Prostate gland (tissue), 2 donors: ENCODE measurements around the gene CLN5.

Experiments used
- POLR2A ChIP-seq: fragments of 450-650 bp; IDR thresholded peaks from one replicate; pipeline ENCODE4 v1.6.1; 2016; ENCODE audit warnings: antibody characterized with exemption, mild to moderate bottlenecking
- POLR2AphosphoS5 ChIP-seq: sonication (generic); formaldehyde crosslinking; IDR thresholded peaks from one replicate; pipeline ENCODE4 v1.6.1; 2017; ENCODE audit warnings: antibody characterized with exemption
- TF ChIP-seq, protein P1 (sequence below), 4 experiments: fragments of 200-600 bp in 2 of 4; fragments of 450-650 bp in 2 of 4; sonication (generic) in 2 of 4; IDR thresholded peaks; 1 replicate in 3 of 4; 2 replicates in 1 of 4; pipeline ENCODE4 v1.5.1; 2016 to 2019; ENCODE audit warnings: antibody characterized with exemption in 4 of 4, mild to moderate bottlenecking in 2 of 4, moderate library complexity in 2 of 4

DNA sequence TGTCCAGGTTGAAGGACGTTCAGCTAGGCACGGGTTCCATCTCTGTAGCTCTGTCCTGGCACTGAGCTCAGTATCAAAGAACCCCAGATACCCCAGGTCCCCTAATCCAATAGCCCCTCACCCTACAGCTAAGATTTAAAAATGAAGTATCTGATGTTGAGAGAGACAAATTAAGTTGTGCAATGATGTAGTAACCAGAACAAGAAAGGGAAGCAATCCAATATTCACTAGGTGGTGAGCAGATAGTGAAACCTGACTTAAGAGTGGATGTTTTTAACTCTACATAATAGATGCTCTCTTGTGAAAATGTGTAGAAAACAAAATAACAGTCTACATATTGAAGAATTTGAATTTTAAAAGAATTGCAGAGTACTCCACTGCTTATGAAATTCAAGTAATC lies 41.8 kb upstream of the CLN5 start:
- TF ChIP-seq POLR2A (no peak), POLR2AphosphoS5 (no peak)
- TF ChIP-seq, protein P1, sequence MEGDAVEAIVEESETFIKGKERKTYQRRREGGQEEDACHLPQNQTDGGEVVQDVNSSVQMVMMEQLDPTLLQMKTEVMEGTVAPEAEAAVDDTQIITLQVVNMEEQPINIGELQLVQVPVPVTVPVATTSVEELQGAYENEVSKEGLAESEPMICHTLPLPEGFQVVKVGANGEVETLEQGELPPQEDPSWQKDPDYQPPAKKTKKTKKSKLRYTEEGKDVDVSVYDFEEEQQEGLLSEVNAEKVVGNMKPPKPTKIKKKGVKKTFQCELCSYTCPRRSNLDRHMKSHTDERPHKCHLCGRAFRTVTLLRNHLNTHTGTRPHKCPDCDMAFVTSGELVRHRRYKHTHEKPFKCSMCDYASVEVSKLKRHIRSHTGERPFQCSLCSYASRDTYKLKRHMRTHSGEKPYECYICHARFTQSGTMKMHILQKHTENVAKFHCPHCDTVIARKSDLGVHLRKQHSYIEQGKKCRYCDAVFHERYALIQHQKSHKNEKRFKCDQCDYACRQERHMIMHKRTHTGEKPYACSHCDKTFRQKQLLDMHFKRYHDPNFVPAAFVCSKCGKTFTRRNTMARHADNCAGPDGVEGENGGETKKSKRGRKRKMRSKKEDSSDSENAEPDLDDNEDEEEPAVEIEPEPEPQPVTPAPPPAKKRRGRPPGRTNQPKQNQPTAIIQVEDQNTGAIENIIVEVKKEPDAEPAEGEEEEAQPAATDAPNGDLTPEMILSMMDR (IDR thresholded peaks at IDR 0.05) = no peak
